NCI-H69 (cell line): Measurements from ENCODE around the gene CACNG8.
"Not testable (repeated sequence)": the region's sequence is repeated elsewhere in the genome, so short reads cannot be mapped to it uniquely, and the experiment has no call there.

Experiments used
- DNase-seq: peaks from one replicate; lab custom pipeline; 2025; lab: John Stamatoyannopoulos, UW

CACNG8 gene

GRCh38 chr19:54035215-54036178 is 72.8 kb downstream of the CACNG8 start:
- no peak for DNase-seq

- not testable (repeated sequence) for DNase-seq
Observed at GRCh38 chr19:54036542-54036941, 73.8 kb downstream of the CACNG8 start.
